HS-27A (cell line): ENCODE data around the gene ADORA1.

Source experiments
- DNase-seq: peaks from one replicate; pipeline ENCODE4 v3.0.0-alpha.2; 2012; ENCODE audit warnings: low read depth, missing footprints

Gene ADORA1

GRCh38 chr1:203142684-203143408 lies 15.3 kb downstream of the ADORA1 start:
- DNase-seq = no peak

- DNase-seq = no peak
These were observed 16.1 kb downstream of the ADORA1 start for GRCh38 chr1:203143641-203144040.

- DNase-seq = no peak
These were observed 17.1 kb downstream of the ADORA1 start for GRCh38 chr1:203144661-203145060.

GRCh38 chr1:203145321-203146041 lies 18.0 kb downstream of the ADORA1 start:
- DNase-seq = no peak

- no peak for DNase-seq
These were observed 18.5 kb downstream of the ADORA1 start for GRCh38 chr1:203146042-203146369.

GRCh38 chr1:203146537-203146936 lies 19.0 kb downstream of the ADORA1 start:
- no peak for DNase-seq

GRCh38 chr1:203147376-203147775 lies 19.9 kb downstream of the ADORA1 start:
- DNase-seq = no peak

- DNase-seq = no peak
These were observed 20.6 kb downstream of the ADORA1 start for GRCh38 chr1:203148127-203148526.

- DNase-seq = no peak
These were observed 21.1 kb downstream of the ADORA1 start for GRCh38 chr1:203148579-203148978.

GRCh38 chr1:203149188-203149840 lies 21.8 kb downstream of the ADORA1 start:
- DNase-seq = no peak

GRCh38 chr1:203150511-203151297 lies 23.2 kb downstream of the ADORA1 start:
- no peak for DNase-seq

GRCh38 chr1:203151362-203152157 lies 24.0 kb downstream of the ADORA1 start:
- no peak for DNase-seq

GRCh38 chr1:203152158-203153034 lies 24.9 kb downstream of the ADORA1 start:
- DNase-seq = no peak

- DNase-seq = no peak
These were observed 25.8 kb downstream of the ADORA1 start for GRCh38 chr1:203153051-203153988.

GRCh38 chr1:203153989-203154821 lies 26.7 kb downstream of the ADORA1 start:
- DNase-seq = no peak

GRCh38 chr1:203156280-203156679 lies 28.8 kb downstream of the ADORA1 start:
- DNase-seq = no peak

GRCh38 chr1:203158423-203158822 lies 30.9 kb downstream of the ADORA1 start:
- DNase-seq = no peak

GRCh38 chr1:203158960-203159665 lies 31.6 kb downstream of the ADORA1 start:
- DNase-seq = no peak
